ENCODE results near the gene ZSCAN29. TPM values are rescaled to one million over a fixed set of nuclear protein-coding genes. Genes with fewer than 3 reads are reported as not detected.

ZSCAN29 gene
- total and polyA plus RNA-seq, 2 of the 13 experiments (the other 11 are each of a cell fraction or from before 2014, with no cell fraction given) = 8.3 to 27.4 TPM

GRCh38 chr15:43370975-43371974, at the start of gene ZSCAN29, which contains the start of gene TUBGCP4 (continued):
- TF ChIP-seq ZFX (CRISPR knock-in tag; IDR thresholded peaks at IDR 0.05; ENCODE audit: low read depth) (peak; percentile 87), RARA (CRISPR knock-in tag; IDR thresholded peaks at IDR 0.05) (peak; percentile 37), ZNF678 (CRISPR knock-in tag; IDR thresholded peaks at IDR 0.05) (peak; percentile 49; the same call in 1 of the 2 replicates), BRCA1 (CRISPR knock-in tag; IDR thresholded peaks at IDR 0.05) (no peak), ZNF253 (CRISPR knock-in tag; IDR thresholded peaks at IDR 0.05; ENCODE audit: borderline replicate concordance) (peak; percentile 84), HOXD1 (CRISPR knock-in tag; IDR thresholded peaks at IDR 0.05) (peak; percentile 63; the same call in 1 of the 2 replicates), ZNF605 (CRISPR knock-in tag; IDR thresholded peaks at IDR 0.05) (0 out of 2 replicates have a peak, but pooled peaks have one; percentile 64), ZNF567 (CRISPR knock-in tag; IDR thresholded peaks at IDR 0.05; ENCODE audit: borderline replicate concordance) (0 out of 2 replicates have a peak, but pooled peaks have one; percentile 24), STAT5B (CRISPR knock-in tag; IDR thresholded peaks at IDR 0.05) (no peak), CBX5 (CRISPR knock-in tag; IDR thresholded peaks at IDR 0.05; ENCODE audit: borderline replicate concordance) (no peak), NKX3-1 (CRISPR knock-in tag; IDR thresholded peaks at IDR 0.05) (no peak), GMEB2 (CRISPR knock-in tag; IDR thresholded peaks at IDR 0.05; ENCODE audit: low read depth) (no peak), SP1 (IDR thresholded peaks at IDR 0.05) (no peak), SP1 (CRISPR knock-in tag; IDR thresholded peaks at IDR 0.05) (peak; percentile 10; the same call in 1 of the 2 replicates), TCF7L2 (IDR thresholded peaks at IDR 0.05; ENCODE audit: low read depth, low read length) (no peak), ZFP1 (CRISPR knock-in tag; IDR thresholded peaks at IDR 0.05) (0 out of 2 replicates have a peak, but pooled peaks have one; percentile 14), KAT7 (CRISPR knock-in tag; IDR thresholded peaks at IDR 0.05; ENCODE audit: borderline replicate concordance) (peak; percentile 83; the same call in 1 of the 2 replicates), SIN3A (IDR thresholded peaks at IDR 0.05; ENCODE audit: borderline replicate concordance, low read depth, low read length) (peak; percentile 44; the same call in 1 of the 2 replicates), ZNF138 (CRISPR knock-in tag; IDR thresholded peaks at IDR 0.05; ENCODE audit: low read depth) (peak; percentile 97; the same call in 1 of the 2 replicates), REPIN1 (CRISPR knock-in tag; IDR thresholded peaks at IDR 0.05; ENCODE audit: borderline replicate concordance, low read depth) (peak; percentile 86), SALL1 (CRISPR knock-in tag; IDR thresholded peaks at IDR 0.05) (peak; percentile 80), RNF219 (CRISPR knock-in tag; IDR thresholded peaks at IDR 0.05) (no peak; the same call in 1 of the 2 replicates), MNT (IDR thresholded peaks at IDR 0.05) (peak; percentile 81), ZNF484 (CRISPR knock-in tag; IDR thresholded peaks at IDR 0.05; ENCODE audit: borderline replicate concordance, low read depth) (no peak), SP4 (CRISPR knock-in tag; IDR thresholded peaks at IDR 0.05) (peak; percentile 67; the same call in 1 of the 2 replicates), ELF3 (CRISPR knock-in tag; IDR thresholded peaks at IDR 0.05) (peak; percentile 42)

Data from HepG2 (cell line).